Measurements from ENCODE around the gene PTPRU.

Gene PTPRU

GRCh38 chr1:29341936-29342335 lies 105.6 kb downstream of the PTPRU start:
- no peak for DNase-seq (ENCODE audit: low spot score)
- no peak for TF ChIP-seq CTCF (IDR thresholded peaks at IDR 0.05; ENCODE audit: extremely low read depth, missing control alignments)

DNA sequence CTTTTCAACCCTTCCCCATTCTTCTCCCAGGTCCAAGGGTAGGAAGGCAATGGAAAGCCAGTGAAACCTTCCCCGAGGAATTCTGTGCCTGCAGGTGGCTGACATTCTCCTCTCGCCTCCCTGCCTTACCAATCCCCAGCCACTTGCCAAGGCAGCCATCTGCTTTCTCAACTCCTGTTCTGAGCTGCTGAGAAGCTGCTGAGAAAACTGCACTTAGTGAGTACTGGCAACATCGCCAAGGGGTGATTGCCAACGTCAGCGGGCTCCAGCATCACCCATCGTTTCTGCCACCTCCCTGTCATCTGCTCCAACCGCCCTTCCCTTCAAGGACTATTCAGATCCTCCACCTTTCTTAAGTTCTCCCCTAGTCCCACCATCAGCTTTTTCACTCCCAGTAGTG lies 106.0 kb downstream of the PTPRU start:
- DNase-seq (ENCODE audit: low spot score) = no peak
- TF ChIP-seq CTCF (IDR thresholded peaks at IDR 0.05; ENCODE audit: extremely low read depth, missing control alignments) = no peak

DNA sequence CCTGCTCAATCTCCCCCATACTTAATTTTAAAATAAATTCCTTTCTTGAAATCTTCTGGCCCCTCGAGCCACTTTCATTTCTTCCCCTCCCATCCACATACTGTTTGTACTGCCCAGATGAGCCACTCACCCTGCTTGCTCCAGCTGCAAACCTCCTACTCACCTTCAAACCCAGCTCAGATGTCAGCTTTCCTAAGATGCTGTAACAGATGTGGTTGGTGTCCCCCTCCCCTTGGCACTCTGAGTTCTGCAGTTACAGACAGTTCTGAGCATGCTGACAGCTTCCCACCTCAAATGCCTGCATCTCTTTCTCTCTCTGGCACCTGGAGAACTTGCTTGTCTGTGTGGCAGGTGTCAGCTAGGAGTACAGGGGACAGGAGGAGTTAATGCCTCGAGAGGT lies 106.7 kb downstream of the PTPRU start:
- DNase-seq (ENCODE audit: low spot score) = no peak
- no peak for TF ChIP-seq CTCF (IDR thresholded peaks at IDR 0.05; ENCODE audit: extremely low read depth, missing control alignments)

DNA sequence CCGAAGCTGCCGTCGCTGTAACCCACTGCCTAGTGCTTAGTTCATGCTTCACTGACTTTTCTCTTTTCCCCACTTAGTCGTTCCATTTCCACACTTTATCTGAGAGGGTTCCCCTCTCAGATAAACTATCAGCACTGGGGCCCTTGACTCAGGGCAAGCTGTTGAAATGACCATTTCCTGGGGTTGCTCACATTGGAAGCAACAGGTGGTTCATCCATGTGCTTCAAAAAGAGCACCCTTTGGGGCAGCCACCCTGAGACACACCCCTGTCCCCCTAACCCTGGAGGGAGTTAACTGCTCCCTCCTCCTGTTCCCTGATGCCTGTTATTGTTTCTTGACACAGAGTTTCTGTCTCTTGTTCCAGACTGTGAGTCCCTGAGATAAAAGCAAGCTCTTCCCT lies 107.2 kb downstream of the PTPRU start:
- no peak for DNase-seq (ENCODE audit: low spot score)
- TF ChIP-seq CTCF (IDR thresholded peaks at IDR 0.05; ENCODE audit: extremely low read depth, missing control alignments) = no peak

DNA sequence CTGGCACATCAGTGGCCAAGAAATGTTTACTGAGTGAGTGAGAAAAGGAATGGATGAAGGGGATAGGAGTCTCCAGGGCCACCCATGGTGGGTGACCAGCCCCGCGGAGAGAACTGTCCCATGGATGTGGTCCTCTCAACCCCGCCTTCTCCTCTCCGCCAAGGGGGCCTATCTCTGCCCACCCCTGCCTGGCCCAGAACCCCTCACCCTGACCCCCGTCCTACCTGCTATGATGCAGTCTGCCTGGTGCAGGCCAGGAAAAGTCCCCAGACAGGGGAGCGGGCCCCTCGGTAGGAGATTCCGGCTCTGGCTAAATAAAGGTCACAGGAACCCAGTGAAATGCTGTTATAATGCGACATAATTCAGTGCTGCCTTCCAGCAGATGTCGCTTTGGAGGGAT lies 107.6 kb downstream of the PTPRU start:
- DNase-seq (ENCODE audit: low spot score) = no peak

DNA sequence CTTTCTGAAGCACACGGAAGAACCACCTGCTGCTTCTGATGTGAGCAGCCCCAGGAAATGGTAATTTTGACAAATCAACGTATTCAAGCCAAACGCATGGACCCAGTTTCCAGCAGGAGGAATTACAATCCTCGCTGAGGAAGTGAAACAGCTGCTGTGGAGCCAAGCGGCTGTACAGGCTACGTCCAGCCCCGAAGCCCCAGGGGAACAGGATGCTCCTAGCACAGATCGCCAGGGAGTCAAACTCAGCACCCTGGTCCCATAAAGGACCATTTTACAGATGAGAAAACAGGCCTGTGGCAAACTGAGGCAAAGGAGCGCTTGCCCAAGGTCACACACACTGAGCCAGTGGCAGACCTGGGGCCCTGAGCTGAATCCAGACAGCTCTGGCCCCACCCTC lies 108.0 kb downstream of the PTPRU start:
- TF ChIP-seq CTCF (IDR thresholded peaks at IDR 0.05; ENCODE audit: extremely low read depth, missing control alignments) = no peak
- no peak for DNase-seq (ENCODE audit: low spot score)

More for the DNA sequence above, 107.6 kb downstream of the PTPRU start:
- no peak for TF ChIP-seq CTCF (IDR thresholded peaks at IDR 0.05; ENCODE audit: extremely low read depth, missing control alignments)

GRCh38 chr1:29346576-29346975 lies 110.3 kb downstream of the PTPRU start:
- DNase-seq (ENCODE audit: low spot score) = no peak
- TF ChIP-seq CTCF (IDR thresholded peaks at IDR 0.05; ENCODE audit: extremely low read depth, missing control alignments) = no peak
